H1 (cell line): ENCODE measurements around the gene MIDN. TPM values are rescaled to one million over a fixed set of nuclear protein-coding genes. Genes with fewer than 3 reads are reported as not detected.

Experiments
- CTCF ChIA-PET: fragments of 300-600 bp; sonication (Branson Sonifier 250); formaldehyde crosslinking; loops from one replicate; lab custom pipeline; 2021; ENCODE audit not compliant: partially characterized antibody; lab: Charles Lee
- POLR2A ChIA-PET: fragments of 300-600 bp; sonication (Branson Sonifier 250); formaldehyde crosslinking; loops from one replicate; lab custom pipeline; 2021; ENCODE audit warnings: inconsistent platforms; ENCODE audit not compliant: partially characterized antibody; lab: Charles Lee
- DNase-seq, 2 experiments: peaks; one replicate each; pipeline versions ENCODE4 v3.0.0 to v3.0.0-alpha.2; 2010 to 2022; ENCODE audit warnings: low spot score in 2 of 2, low read depth in 1 of 2, mixed read lengths in 1 of 2
- FAIRE-seq: peaks from 2 replicates; lab custom pipeline; 2011; peaks lifted over from hg19 to GRCh38; lab: Jason Lieb, UNC
- H2AFZ ChIP-seq: 2 replicates; pipeline ENCODE4 v1.8.1; 2012; ENCODE audit warnings: low read length, inconsistent platforms
- H2AK5ac ChIP-seq: 2 replicates; pipeline ENCODE4 v1.6.1; 2013; ENCODE audit warnings: low read depth, low read length
- H2BK120ac ChIP-seq: replicated peaks from 2 replicates; pipeline ENCODE3; 2013; ENCODE audit warnings: low read depth, low read length, inconsistent platforms
- H2BK12ac ChIP-seq: 2 replicates; pipeline ENCODE4 v1.6.1; 2013; ENCODE audit warnings: low read depth, low read length
- H2BK15ac ChIP-seq: 2 replicates; pipeline ENCODE4 v1.6.1; 2013; ENCODE audit warnings: low read length
- H2BK20ac ChIP-seq: 2 replicates; pipeline ENCODE4 v1.6.1; 2013; ENCODE audit warnings: low read length
- H2BK5ac ChIP-seq: 2 replicates; pipeline ENCODE4 v1.6.1; 2013; ENCODE audit warnings: low read depth, low read length
- H3K14ac ChIP-seq: 2 replicates; pipeline ENCODE4 v1.6.1; 2013; ENCODE audit warnings: inconsistent platforms; ENCODE audit not compliant: insufficient read length
- H3K18ac ChIP-seq: 2 replicates; pipeline ENCODE4 v1.6.1; 2013; ENCODE audit warnings: low read length; ENCODE audit errors: extremely low read depth
- H3K23ac ChIP-seq: 2 replicates; pipeline ENCODE4 v1.6.1; 2013; ENCODE audit warnings: inconsistent platforms; ENCODE audit not compliant: insufficient read length
- H3K23me2 ChIP-seq: 2 replicates; pipeline ENCODE4 v1.6.1; 2013; ENCODE audit warnings: low read depth, low read length
- H3K27ac ChIP-seq: 2 replicates; pipeline ENCODE4 v1.6.1; 2011; ENCODE audit warnings: low read depth, low read length, inconsistent platforms
- H3K27me3 ChIP-seq, 4 experiments: replicated peaks in 1 of 4; 1 replicate in 1 of 4; 2 replicates in 3 of 4; pipeline versions ENCODE4 v1.6.1 to v1.8.1; 2011 to 2013; ENCODE audit warnings: low read length in 3 of 4, mild to moderate bottlenecking in 3 of 4, inconsistent platforms in 2 of 4, mixed read lengths in 2 of 4, moderate library complexity in 1 of 4; ENCODE audit not compliant: control insufficient read depth in 3 of 4, insufficient read depth in 3 of 4; ENCODE audit errors: extremely low read depth in 1 of 4
- H3K36me3 ChIP-seq, 4 experiments: 2 replicates each; pipeline versions ENCODE4 v1.6.1 to v1.8.1; 2011 to 2013; ENCODE audit warnings: mild to moderate bottlenecking in 4 of 4, low read length in 3 of 4, moderate library complexity in 2 of 4, control low read depth in 1 of 4, inconsistent platforms in 1 of 4; ENCODE audit not compliant: insufficient read depth in 4 of 4, control insufficient read depth in 2 of 4
- H3K4ac ChIP-seq: replicated peaks from 2 replicates; pipeline ENCODE3; 2013; ENCODE audit warnings: low read length, low read depth, mixed read lengths, inconsistent platforms; ENCODE audit not compliant: insufficient read length
- H3K4me1 ChIP-seq, 4 experiments: replicated peaks in 1 of 4; 1 replicate in 1 of 4; 2 replicates in 3 of 4; pipeline versions ENCODE4 v1.6.1 to v1.8.1; 2011 to 2013; ENCODE audit warnings: low read length in 3 of 4, inconsistent platforms in 2 of 4, mixed read lengths in 1 of 4; ENCODE audit not compliant: insufficient read depth in 4 of 4, control insufficient read depth in 3 of 4
- H3K4me2 ChIP-seq, 2 experiments: 2 replicates each; pipeline versions ENCODE4 v1.6.1 to v1.8.1; 2011 to 2013; ENCODE audit warnings: low read depth in 2 of 2, low read length in 2 of 2, control low read depth in 1 of 2, inconsistent platforms in 1 of 2, mild to moderate bottlenecking in 1 of 2; ENCODE audit not compliant: insufficient read depth in 1 of 2
- H3K4me3 ChIP-seq, 4 experiments: fragments of 200-600, 300-600 bp in 1 of 4; sonication (generic), shearing (Covaris generic), sonication (Bioruptor Twin) in 1 of 4; 2 replicates each; pipeline versions ENCODE4 v1.5.1 to v1.8.1; 2011 to 2016; ENCODE audit warnings: low read length in 4 of 4, low read depth in 3 of 4, control low read depth in 2 of 4, inconsistent platforms in 2 of 4, mild to moderate bottlenecking in 2 of 4, mixed read lengths in 1 of 4, moderate library complexity in 1 of 4; ENCODE audit not compliant: insufficient read depth in 2 of 4; ENCODE audit errors: extremely low read depth in 1 of 4
- H3K56ac ChIP-seq: replicated peaks from 2 replicates; pipeline ENCODE3; 2013; ENCODE audit warnings: low read depth, mild to moderate bottlenecking, mixed read lengths, low read length, inconsistent platforms; ENCODE audit not compliant: insufficient read length
- H3K79me1 ChIP-seq: 2 replicates; pipeline ENCODE4 v1.6.1; 2013; ENCODE audit warnings: low read depth, low read length, control low read depth
- H3K79me2 ChIP-seq, 2 experiments: 2 replicates each; pipeline versions ENCODE4 v1.6.1 to v1.8.1; 2012 to 2013; ENCODE audit warnings: low read length in 2 of 2, mild to moderate bottlenecking in 2 of 2, inconsistent platforms in 1 of 2; ENCODE audit not compliant: insufficient read depth in 2 of 2, control insufficient read depth in 1 of 2
- H3K9ac ChIP-seq, 4 experiments: replicated peaks in 1 of 4; 1 replicate in 1 of 4; 2 replicates in 3 of 4; pipeline versions ENCODE4 v1.6.1 to v1.8.1; 2011 to 2013; ENCODE audit warnings: low read depth in 3 of 4, low read length in 3 of 4, control low read depth in 2 of 4, mild to moderate bottlenecking in 2 of 4, moderate library complexity in 2 of 4, inconsistent platforms in 1 of 4; ENCODE audit errors: extremely low read depth in 1 of 4
- H3K9me3 ChIP-seq, 2 experiments: 2 replicates each; pipeline versions ENCODE4 v1.6.1 to v1.8.1; 2012 to 2013; ENCODE audit warnings: mild to moderate bottlenecking in 2 of 2, moderate library complexity in 2 of 2, control low read depth in 1 of 2, inconsistent platforms in 1 of 2, low read depth in 1 of 2, low read length in 1 of 2, mixed read lengths in 1 of 2; ENCODE audit not compliant: insufficient read depth in 2 of 2
- H4K20me1 ChIP-seq, 2 experiments: replicated peaks in 1 of 2; 2 replicates each; pipeline versions ENCODE3 to v1.8.1; 2011 to 2013; ENCODE audit warnings: inconsistent platforms in 2 of 2, low read length in 2 of 2, mild to moderate bottlenecking in 1 of 2; ENCODE audit not compliant: insufficient read depth in 2 of 2, control insufficient read depth in 1 of 2
- H4K5ac ChIP-seq: 2 replicates; pipeline ENCODE4 v1.6.1; 2013; ENCODE audit warnings: low read length, low read depth, mixed read lengths, inconsistent platforms; ENCODE audit not compliant: insufficient read length
- H4K8ac ChIP-seq: 2 replicates; pipeline ENCODE4 v1.8.0; 2013; ENCODE audit warnings: mild to moderate bottlenecking, moderate library complexity, low read length, inconsistent platforms; ENCODE audit not compliant: insufficient read depth; ENCODE audit errors: extremely low read depth
- H4K91ac ChIP-seq: replicated peaks from 2 replicates; pipeline ENCODE3; 2013; ENCODE audit warnings: low read length, mixed read lengths, inconsistent platforms; ENCODE audit not compliant: insufficient read length
- BACH1 ChIP-seq: IDR thresholded peaks from 2 replicates; pipeline ENCODE4 v1.6.1; 2012; ENCODE audit warnings: low read length, improper control_type of control experiment
- CHD2 ChIP-seq: IDR thresholded peaks from 2 replicates; pipeline ENCODE4 v1.6.1; 2012; ENCODE audit warnings: low read length, improper control_type of control experiment
- FOSL1 ChIP-seq: IDR thresholded peaks from 2 replicates; pipeline ENCODE4 v1.6.1; 2011; ENCODE audit warnings: mild to moderate bottlenecking, low read depth, low read length, moderate library complexity; ENCODE audit not compliant: insufficient read depth
- JUN ChIP-seq: IDR thresholded peaks from 2 replicates; pipeline ENCODE4 v1.6.1; 2011; ENCODE audit warnings: low read depth, mild to moderate bottlenecking, improper control_type of control experiment, low read length
- NRF1 ChIP-seq: IDR thresholded peaks from 2 replicates; pipeline ENCODE4 v1.6.1; 2011; ENCODE audit warnings: mild to moderate bottlenecking, low read depth, low read length, improper control_type of control experiment
- POLR2AphosphoS5 ChIP-seq: IDR thresholded peaks from 2 replicates; pipeline ENCODE4 v1.6.1; 2011; ENCODE audit warnings: low read depth, low read length
- TAF7 ChIP-seq: optimal IDR thresholded peaks from 2 replicates; pipeline ENCODE3; 2011; ENCODE audit warnings: low read depth, mild to moderate bottlenecking, inconsistent platforms, low read length, moderate library complexity, borderline replicate concordance
- WGBS, 2 experiments: shearing (Covaris generic) in 1 of 2; methylation state at CpG; one replicate each; pipeline versions ENCODE4 v1.1.6 to v1.1.7; 2013 to 2015; ENCODE audit warnings: low lambda C conversion rate in 2 of 2, mixed read lengths in 2 of 2, inconsistent platforms in 1 of 2, low coverage in 1 of 2, missing lambda C conversion rate in 1 of 2; ENCODE audit not compliant: insufficient replicate concordance in 2 of 2, insufficient coverage in 1 of 2, insufficient read length in 1 of 2; ENCODE audit errors: extremely low coverage in 1 of 2, missing lambda C conversion rate in 1 of 2; 5-methylcytosine and 5-hydroxymethylcytosine counted together
- polyA plus RNA-seq, 7 experiments: library from polyadenylated mRNA; depleted of rRNA in 3 of 7; stranded (reverse) in 5 of 7; unstranded in 2 of 7; fragments of >200 nt in 5 of 7; fragments of 200-250 nt in 2 of 7; gene quantifications; 1 replicate in 5 of 7; 2 replicates in 1 of 7; 4 replicates in 1 of 7; pipeline versions ENCODE4 v1.2.1 to v1.2.3, GENCODE V29; 2011 to 2013; ENCODE audit warnings: missing spikeins in 2 of 7, mixed read lengths in 2 of 7
- total RNA-seq: library from RNA; stranded (reverse); fragmentation: NEBNext Ultra II Directional; extraction: Animal tissue kit (Norgen Biotek cat#: 25700); gene quantifications from 2 replicates; pipeline ENCODE4 v1.2.1, GENCODE V29; 2021

The MIDN gene
- total and polyA plus RNA-seq, 2 of the 8 experiments (the other 6 are each of a cell fraction or from before 2014, with no cell fraction given), result 39.8 to 159 TPM

DNA sequence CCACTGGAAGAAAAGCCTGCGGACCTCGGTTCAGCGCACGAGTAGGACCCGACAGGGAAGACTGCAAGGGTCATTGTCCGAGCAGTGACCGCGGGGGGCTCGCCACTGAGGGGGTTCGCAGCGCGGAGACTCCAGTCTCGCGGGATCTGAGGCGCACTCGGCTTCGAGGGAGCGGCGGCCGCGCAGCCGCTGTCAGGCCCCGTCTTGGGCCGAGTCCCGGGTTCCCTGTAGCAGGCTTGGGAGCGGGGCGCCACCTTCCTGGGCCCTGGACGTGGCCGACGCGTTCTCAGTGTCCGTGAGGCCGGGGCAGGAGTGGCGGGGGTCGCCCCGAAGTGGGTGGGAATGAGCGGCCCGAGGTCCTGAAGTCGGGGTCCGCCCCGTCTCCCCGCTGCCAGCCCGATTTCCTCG, 26.5 kb downstream of the MIDN start:
- Histone ChIP-seq H3K23ac (no peak overlapping the region), H4K8ac (peak overlapping the region; percentile 88), H2BK120ac (no peak overlapping the region), H3K9ac (peak overlapping the region in 3 of 4 experiments; percentile 54 to 99 (median 69); a peak in 6 of 7 replicates), H3K79me1 (peaks cover 22% of the 10 kb centered on the region), H3K9me3 (no peaks in the 10 kb centered on the region), H3K4me3 (peak overlapping the region; percentile 77 to 82 (median 78)), H4K20me1 (peaks cover 5 to 26% of the 10 kb centered on the region in 2 experiments), H2BK15ac (no peak overlapping the region), H4K91ac (no peak overlapping the region), H4K5ac (peak overlapping the region; percentile 44), H3K56ac (peak overlapping the region; percentile 67), H3K79me2 (peaks cover 3 to 35% of the 10 kb centered on the region in 2 experiments), H3K14ac (no peak overlapping the region), H3K18ac (no peak overlapping the region), H3K4me1 (peaks cover 4 to 23% (median 20%) of the 10 kb centered on the region in 4 experiments; a peak in 6 of 7 replicates), H3K23me2 (peaks cover 15% of the 10 kb centered on the region; the same call in 1 of the 2 replicates), H2BK5ac (peak overlapping the region; percentile 60; the same call in 1 of the 2 replicates), H2BK12ac (no peak overlapping the region), H3K4me2 (peak overlapping the region; percentile 80 to 90), H3K27me3 (no peaks in the 10 kb centered on the region), H3K4ac (peak overlapping the region; percentile 51), H3K27ac (peak overlapping the region; percentile 75; the same call in 1 of the 2 replicates), H2BK20ac (no peak overlapping the region), H2AFZ (no peak overlapping the region), H2AK5ac (no peak overlapping the region), H3K36me3 (peaks cover 33 to 47% (median 43%) of the 10 kb centered on the region in 4 experiments)
- no peak for FAIRE-seq
- TF ChIP-seq NRF1, result no peak
- TF ChIP-seq BACH1, result 0 out of 2 replicates have a peak, but pooled peaks have one; percentile 29
- TF ChIP-seq TAF7, result peak; percentile 12
- no peak for TF ChIP-seq JUN
- TF ChIP-seq POLR2AphosphoS5, result peak; percentile 67
- no peak for TF ChIP-seq FOSL1
- TF ChIP-seq CHD2, result peak; percentile 67; the same call in 1 of the 2 replicates
- ChIA-PET CTCF (interaction anchor here (0.8 to 3.1 kb wide), 3 partner anchors 14 to 30 kb away, joined by 4 to 29 read pairs (median 9); no protein-coding TSS in a partner anchor), POLR2A (interaction anchor here (0.6 to 11.4 kb wide), 36 partner anchors 9 to 277 kb away, joined by 3 to 331 read pairs (median 4); partner anchors contain the start of genes CIRBP and NDUFS7)
- peak in 1 of 2 experiments; percentile 77 for DNase-seq
- WGBS, 2 experiments, result 48% methylated on average over 31 of the region's 44 CpGs; no CpG with 5 or more reads in 1 of the 2 experiments
